Adrenal gland (tissue), 12 donors: Measurements from ENCODE around the gene ERBB4. TPM values are rescaled to one million over a fixed set of nuclear protein-coding genes. Genes with fewer than 3 reads are reported as not detected.

ENCODE experiments used
- DNase-seq, 7 donors: peaks; one replicate each; pipeline ENCODE4 v3.0.0-alpha.2; 2019 to 2020
- H3K27ac ChIP-seq, 5 donors: fragments of 200-600 bp; sonication (generic) in 4 of 5; 1 replicate in 3 of 5; 2 replicates in 2 of 5; pipeline versions ENCODE4 v1.5.1 to v1.8.0; 2016 to 2020; ENCODE audit warnings: mild to moderate bottlenecking in 1 of 5
- H3K27me3 ChIP-seq: fragments of 200-600 bp; 2 replicates; pipeline ENCODE4 v1.8.0; 2021
- H3K36me3 ChIP-seq, 2 donors: fragments of 200-600 bp; replicated peaks in 1 of 2; 1 replicate in 1 of 2; 2 replicates in 1 of 2; pipeline versions ENCODE4 v1.5.1 to v1.8.0; 2018 to 2022
- H3K4me1 ChIP-seq, 2 donors: fragments of 200-600 bp; replicated peaks in 1 of 2; 1 replicate in 1 of 2; 2 replicates in 1 of 2; pipeline versions ENCODE4 v1.5.1 to v1.8.0; 2018 to 2021
- H3K4me3 ChIP-seq, 4 donors: fragments of 200-600 bp; sonication (generic) in 3 of 4; one replicate each; pipeline ENCODE4 v1.5.1; 2016 to 2018
- H3K9me3 ChIP-seq, 3 donors: fragments of 200-600 bp; sonication (generic) in 1 of 3; replicated peaks in 1 of 3; 1 replicate in 2 of 3; 2 replicates in 1 of 3; pipeline versions ENCODE4 v1.5.1 to v1.8.0; 2016 to 2021
- CTCF ChIP-seq, 6 experiments: fragments of 450-650 bp in 4 of 6; fragments of 200-600 bp in 2 of 6; sonication (generic) in 1 of 6; IDR thresholded peaks; 1 replicate in 5 of 6; 2 replicates in 1 of 6; pipeline versions ENCODE4 v1.5.1 to v1.8.0; 2016 to 2021; ENCODE audit warnings: antibody characterized with exemption in 6 of 6, mild to moderate bottlenecking in 2 of 6, moderate library complexity in 1 of 6
- POLR2A ChIP-seq, 2 donors: fragments of 450-650 bp; IDR thresholded peaks; one replicate each; pipeline ENCODE4 v1.6.1; 2017; ENCODE audit warnings: antibody characterized with exemption in 2 of 2, mild to moderate bottlenecking in 2 of 2, moderate library complexity in 1 of 2
- WGBS, 4 donors: extraction: QIAGEN DNeasy Blood & Tissue Kit in 2 of 4; methylation state at CpG; one replicate each; pipeline versions ENCODE4 v1.1.5 to v1.1.7; 2013 to 2017; 5-methylcytosine and 5-hydroxymethylcytosine counted together
- intact Hi-C, 2 donors: fragments of 100-400 bp; cut with DNase I; formaldehyde crosslinking; loops; one replicate each; pipeline versions ENCODE4 v1.14.1 to v1.15.0; 2022 to 2023
- polyA plus RNA-seq, 3 donors: library from polyadenylated mRNA; stranded (reverse); fragments of 200-250 nt in 2 of 3; fragments of 350-450 nt in 1 of 3; fragmentation: Illumina TruSeq in 1 of 3; extraction: RNeasy Lipid Tissue Mini Kit (QIAGEN cat#74804) in 1 of 3; gene quantifications; one replicate each; pipeline ENCODE4 v1.2.3, GENCODE V29; 2013 to 2014
- total RNA-seq, 9 donors: library from RNA; depleted of rRNA in 4 of 9; stranded (reverse); fragments of >200 nt in 4 of 9; fragments of 120-200 nt in 1 of 9; fragmentation: NEBNext Ultra II Directional in 1 of 9; extraction: Animal tissue kit (Norgen Biotek cat#: 25700) in 1 of 9; gene quantifications; one replicate each; pipeline versions ENCODE4 v1.1.0 to v1.2.4, GENCODE V29; 2013 to 2023
- donor health status: healthy with polysubstance abuse.
- donor health status: Bipolar disorder and iron deficiency.
- donor health status: DM: yes; HTN: yes; CAD: no.
- donor health status: DM: no; HTN: no; CAD: no.
- donor health status: DM: no; HTN: no; CAD: no.
- donor health status: DM: yes; HTN: yes; CAD: no.

ERBB4 gene
- total and polyA plus RNA-seq, 12 donors, result 0.06 to 2.9 (median 0.49) TPM

GRCh38 chr2:212264187-212264586 lies 274.4 kb downstream of the ERBB4 start:
- 85 to 88% (median 86%) methylated on average over 3 of the region's 3 CpGs for WGBS, 4 donors

DNA sequence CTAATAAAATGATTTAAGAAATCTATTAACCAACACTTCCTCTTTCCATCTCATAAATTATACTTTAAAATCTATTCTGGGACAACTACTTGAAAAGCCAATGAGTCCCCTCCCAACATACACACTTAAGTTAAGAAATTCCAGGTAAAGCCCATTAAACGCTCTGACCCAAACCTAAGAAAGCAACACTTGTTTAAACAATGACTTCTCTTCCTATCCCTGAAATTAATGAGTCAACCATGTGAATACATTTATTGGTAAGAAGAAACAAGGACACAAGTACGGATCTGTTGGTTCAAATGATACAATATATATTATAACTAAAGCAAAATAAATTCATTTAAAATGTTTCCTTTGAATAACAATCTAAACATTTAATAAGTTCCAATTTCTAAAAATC lies 279.4 kb downstream of the ERBB4 start:
- Histone ChIP-seq H3K27ac (no peak overlapping the region), H3K27me3 (no peaks in the 10 kb centered on the region), H3K4me1 (no peaks in the 10 kb centered on the region), H3K9me3 (no peaks in the 10 kb centered on the region), H3K4me3 (no peak overlapping the region), H3K36me3 (no peaks in the 10 kb centered on the region)
- intact Hi-C loops, result no loop called here
- TF ChIP-seq CTCF (IDR thresholded peaks at IDR 0.05) (no peak), POLR2A (IDR thresholded peaks at IDR 0.05) (no peak)
- no peak for DNase-seq
- 72 to 84% (median 74%) methylated on average over 2 of the region's 2 CpGs for WGBS, 4 donors

More at GRCh38 chr2:212264187-212264586, 274.4 kb downstream of the ERBB4 start:
- TF ChIP-seq POLR2A (IDR thresholded peaks at IDR 0.05) (no peak), CTCF (IDR thresholded peaks at IDR 0.05) (no peak)
- intact Hi-C loops, result no loop called here
- no peaks in the 10 kb centered on the region for H3K9me3 ChIP-seq
- H3K27me3 ChIP-seq, result no peaks in the 10 kb centered on the region
- no peaks in the 10 kb centered on the region for H3K36me3 ChIP-seq
- H3K4me3 ChIP-seq, result no peak overlapping the region
- H3K4me1 ChIP-seq, result no peaks in the 10 kb centered on the region
- no peak overlapping the region for H3K27ac ChIP-seq
- no peak for DNase-seq

DNA sequence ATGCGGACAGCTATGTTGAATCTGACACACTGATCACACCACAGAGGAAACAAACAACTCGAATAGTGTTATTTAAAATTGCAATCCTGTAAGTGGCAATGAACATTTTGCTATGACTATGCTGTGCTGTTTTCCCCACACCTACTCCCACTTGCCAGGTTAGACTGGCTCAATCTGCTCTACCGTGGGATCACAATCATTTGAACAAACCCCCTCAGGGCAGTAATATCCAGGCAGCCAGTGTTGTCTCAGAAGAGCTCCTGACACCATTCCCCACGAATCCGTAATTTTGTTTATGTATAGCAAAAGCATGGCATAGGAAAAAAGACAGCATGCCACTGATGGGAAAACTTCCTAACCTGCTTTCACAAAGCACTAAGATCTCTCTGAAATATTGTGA lies 284.3 kb downstream of the ERBB4 start:
- Histone ChIP-seq H3K36me3 (no peaks in the 10 kb centered on the region), H3K27ac (no peak overlapping the region), H3K27me3 (no peaks in the 10 kb centered on the region), H3K9me3 (no peaks in the 10 kb centered on the region), H3K4me1 (no peaks in the 10 kb centered on the region), H3K4me3 (no peak overlapping the region)
- WGBS, 4 donors, result 59 to 67% (median 62%) methylated on average over 5 of the region's 5 CpGs
- TF ChIP-seq POLR2A (IDR thresholded peaks at IDR 0.05) (no peak), CTCF (IDR thresholded peaks at IDR 0.05) (no peak)
- intact Hi-C loops, result no loop called here
- DNase-seq, result no peak

DNA sequence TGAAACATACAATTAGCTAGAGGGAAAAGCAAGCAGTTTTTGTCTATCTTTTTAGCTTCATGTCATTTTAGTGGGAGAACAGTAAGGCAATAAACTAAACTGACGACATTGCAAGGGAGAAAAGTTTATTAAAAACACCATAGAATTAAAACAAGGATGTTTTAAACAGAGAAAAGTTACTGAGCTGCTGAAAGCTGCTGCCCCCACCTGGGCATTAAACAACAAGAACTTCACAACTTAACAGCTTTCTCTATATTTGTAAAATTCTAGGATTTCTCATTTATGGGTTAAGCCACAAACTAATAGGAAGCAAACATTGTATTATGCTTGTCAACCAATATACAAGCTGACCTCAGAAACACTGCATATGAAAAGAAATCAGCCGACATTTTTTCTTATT lies 289.2 kb downstream of the ERBB4 start:
- DNase-seq, result no peak
- TF ChIP-seq CTCF (IDR thresholded peaks at IDR 0.05) (no peak), POLR2A (IDR thresholded peaks at IDR 0.05) (no peak)
- Histone ChIP-seq H3K27me3 (no peaks in the 10 kb centered on the region), H3K4me3 (no peak overlapping the region), H3K9me3 (no peaks in the 10 kb centered on the region), H3K4me1 (no peaks in the 10 kb centered on the region), H3K27ac (no peak overlapping the region), H3K36me3 (no peaks in the 10 kb centered on the region)
- 40 to 46% (median 42%) methylated on average over 2 of the region's 2 CpGs for WGBS, 4 donors
- intact Hi-C loops, result no loop called here
